Lower leg skin (tissue), 3 donors: ENCODE results near the gene SSUH2.
"Not testable (repeated sequence)": the region's sequence is repeated elsewhere in the genome, so short reads cannot be mapped to it uniquely, and the experiment has no call there.

ENCODE experiments used
- POLR2A ChIP-seq, 2 donors: fragments of 450-650 bp; IDR thresholded peaks; one replicate each; pipeline ENCODE4 v1.6.1; 2016 to 2017; ENCODE audit warnings: antibody characterized with exemption in 2 of 2, mild to moderate bottlenecking in 1 of 2, moderate library complexity in 1 of 2
- TF ChIP-seq, protein P1 (sequence below), 3 donors: fragments of 450-650 bp; IDR thresholded peaks; one replicate each; pipeline ENCODE4 v1.5.1; 2016; ENCODE audit warnings: antibody characterized with exemption in 3 of 3, mild to moderate bottlenecking in 3 of 3, moderate library complexity in 2 of 3

DNA sequence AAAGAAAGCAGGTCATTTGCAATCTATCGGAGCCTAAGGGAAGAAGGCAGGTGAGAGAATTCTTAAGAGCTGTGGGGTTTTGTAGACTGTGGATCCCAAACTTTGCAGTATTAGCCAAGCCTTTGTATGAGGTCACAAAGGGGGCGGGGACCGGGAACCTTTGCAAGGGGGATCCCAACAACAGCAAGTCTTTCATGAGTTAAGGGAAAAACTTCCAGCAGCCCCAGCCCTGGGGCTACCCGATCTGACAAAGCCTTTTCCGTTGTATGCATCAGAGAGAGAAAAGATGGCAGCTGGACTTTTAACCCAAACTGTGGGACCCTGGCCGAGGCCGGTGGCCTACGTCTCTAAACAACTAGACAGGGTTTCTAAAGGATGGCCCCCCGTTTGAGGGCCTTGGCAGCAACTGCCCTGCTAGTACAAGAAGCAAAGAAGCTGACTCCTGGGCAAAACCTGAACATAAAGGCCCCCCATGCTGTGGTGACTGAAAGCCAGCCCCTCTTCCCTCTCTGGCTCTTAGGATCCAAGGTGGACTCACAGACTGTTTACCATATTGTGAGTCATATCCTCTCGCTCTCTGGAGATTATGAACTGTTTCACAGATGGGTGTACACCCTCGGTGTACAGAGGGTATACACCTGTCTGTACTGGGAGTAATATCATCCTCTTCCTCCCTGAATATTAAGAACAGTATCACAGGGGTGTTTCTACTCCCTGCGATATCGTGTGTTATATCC is 35.4 kb upstream of the SSUH2 start:
- TF ChIP-seq POLR2A (IDR thresholded peaks at IDR 0.05): not testable (repeated sequence)
- TF ChIP-seq, protein P1, sequence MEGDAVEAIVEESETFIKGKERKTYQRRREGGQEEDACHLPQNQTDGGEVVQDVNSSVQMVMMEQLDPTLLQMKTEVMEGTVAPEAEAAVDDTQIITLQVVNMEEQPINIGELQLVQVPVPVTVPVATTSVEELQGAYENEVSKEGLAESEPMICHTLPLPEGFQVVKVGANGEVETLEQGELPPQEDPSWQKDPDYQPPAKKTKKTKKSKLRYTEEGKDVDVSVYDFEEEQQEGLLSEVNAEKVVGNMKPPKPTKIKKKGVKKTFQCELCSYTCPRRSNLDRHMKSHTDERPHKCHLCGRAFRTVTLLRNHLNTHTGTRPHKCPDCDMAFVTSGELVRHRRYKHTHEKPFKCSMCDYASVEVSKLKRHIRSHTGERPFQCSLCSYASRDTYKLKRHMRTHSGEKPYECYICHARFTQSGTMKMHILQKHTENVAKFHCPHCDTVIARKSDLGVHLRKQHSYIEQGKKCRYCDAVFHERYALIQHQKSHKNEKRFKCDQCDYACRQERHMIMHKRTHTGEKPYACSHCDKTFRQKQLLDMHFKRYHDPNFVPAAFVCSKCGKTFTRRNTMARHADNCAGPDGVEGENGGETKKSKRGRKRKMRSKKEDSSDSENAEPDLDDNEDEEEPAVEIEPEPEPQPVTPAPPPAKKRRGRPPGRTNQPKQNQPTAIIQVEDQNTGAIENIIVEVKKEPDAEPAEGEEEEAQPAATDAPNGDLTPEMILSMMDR (IDR thresholded peaks at IDR 0.05): not testable (repeated sequence)
